ENCODE results near the gene NAV2.

NAV2 gene, protein sequence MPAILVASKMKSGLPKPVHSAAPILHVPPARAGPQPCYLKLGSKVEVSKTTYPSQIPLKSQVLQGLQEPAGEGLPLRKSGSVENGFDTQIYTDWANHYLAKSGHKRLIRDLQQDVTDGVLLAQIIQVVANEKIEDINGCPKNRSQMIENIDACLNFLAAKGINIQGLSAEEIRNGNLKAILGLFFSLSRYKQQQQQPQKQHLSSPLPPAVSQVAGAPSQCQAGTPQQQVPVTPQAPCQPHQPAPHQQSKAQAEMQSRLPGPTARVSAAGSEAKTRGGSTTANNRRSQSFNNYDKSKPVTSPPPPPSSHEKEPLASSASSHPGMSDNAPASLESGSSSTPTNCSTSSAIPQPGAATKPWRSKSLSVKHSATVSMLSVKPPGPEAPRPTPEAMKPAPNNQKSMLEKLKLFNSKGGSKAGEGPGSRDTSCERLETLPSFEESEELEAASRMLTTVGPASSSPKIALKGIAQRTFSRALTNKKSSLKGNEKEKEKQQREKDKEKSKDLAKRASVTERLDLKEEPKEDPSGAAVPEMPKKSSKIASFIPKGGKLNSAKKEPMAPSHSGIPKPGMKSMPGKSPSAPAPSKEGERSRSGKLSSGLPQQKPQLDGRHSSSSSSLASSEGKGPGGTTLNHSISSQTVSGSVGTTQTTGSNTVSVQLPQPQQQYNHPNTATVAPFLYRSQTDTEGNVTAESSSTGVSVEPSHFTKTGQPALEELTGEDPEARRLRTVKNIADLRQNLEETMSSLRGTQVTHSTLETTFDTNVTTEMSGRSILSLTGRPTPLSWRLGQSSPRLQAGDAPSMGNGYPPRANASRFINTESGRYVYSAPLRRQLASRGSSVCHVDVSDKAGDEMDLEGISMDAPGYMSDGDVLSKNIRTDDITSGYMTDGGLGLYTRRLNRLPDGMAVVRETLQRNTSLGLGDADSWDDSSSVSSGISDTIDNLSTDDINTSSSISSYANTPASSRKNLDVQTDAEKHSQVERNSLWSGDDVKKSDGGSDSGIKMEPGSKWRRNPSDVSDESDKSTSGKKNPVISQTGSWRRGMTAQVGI (N-terminal part only)

DNA sequence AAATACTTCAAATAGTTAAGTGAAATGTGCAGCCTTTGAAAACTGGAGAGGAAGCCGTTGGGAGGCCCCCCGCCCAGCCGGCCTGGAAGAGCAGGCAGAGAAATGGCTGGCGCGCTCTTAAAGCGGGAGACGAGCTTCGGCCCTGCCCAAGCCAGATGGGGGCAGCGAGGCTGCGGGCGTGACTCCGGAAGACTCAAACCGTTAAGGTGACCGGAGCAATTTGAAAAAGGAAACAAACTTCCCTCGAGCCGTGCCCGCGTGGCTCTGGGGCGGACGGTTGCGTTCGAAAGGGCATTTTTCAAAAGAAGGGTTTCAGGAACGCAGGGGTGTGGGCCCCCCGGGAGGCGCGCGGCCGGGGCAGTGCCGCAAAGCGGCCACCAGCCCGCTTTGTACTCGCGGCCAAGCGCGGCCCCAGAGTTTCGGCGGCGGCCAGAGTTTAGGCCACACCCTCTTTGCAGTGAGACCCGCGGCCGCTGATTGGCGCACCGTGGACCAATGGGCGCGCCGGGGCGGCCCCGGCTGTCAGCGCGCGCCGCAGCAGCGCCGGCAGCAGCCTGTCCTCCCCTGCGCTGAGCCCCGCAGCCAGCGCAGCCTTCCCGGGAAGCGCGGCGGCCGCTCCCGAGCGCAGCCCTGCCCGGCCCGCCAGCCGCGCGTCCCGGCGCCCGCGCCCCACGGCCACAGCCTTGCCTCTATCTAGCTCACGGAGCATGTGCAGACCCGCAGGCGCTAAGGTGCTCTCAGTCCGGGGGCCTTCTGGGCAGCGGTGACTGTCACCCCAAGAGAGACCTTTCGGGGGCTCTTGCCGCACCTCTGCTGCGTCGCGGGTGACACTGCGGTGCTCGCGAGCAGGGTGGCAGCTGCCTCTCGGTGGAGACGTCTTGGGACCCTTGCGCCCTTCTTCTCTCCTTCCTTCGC, at the start of gene NAV2:
NAV2 (plus strand) TSS at position 557 of the 915 bp plus-strand sequence. CDS start 859 bp downstream, outside the sequence.
- DNase-seq = peak; percentile 79 to 89

DNA sequence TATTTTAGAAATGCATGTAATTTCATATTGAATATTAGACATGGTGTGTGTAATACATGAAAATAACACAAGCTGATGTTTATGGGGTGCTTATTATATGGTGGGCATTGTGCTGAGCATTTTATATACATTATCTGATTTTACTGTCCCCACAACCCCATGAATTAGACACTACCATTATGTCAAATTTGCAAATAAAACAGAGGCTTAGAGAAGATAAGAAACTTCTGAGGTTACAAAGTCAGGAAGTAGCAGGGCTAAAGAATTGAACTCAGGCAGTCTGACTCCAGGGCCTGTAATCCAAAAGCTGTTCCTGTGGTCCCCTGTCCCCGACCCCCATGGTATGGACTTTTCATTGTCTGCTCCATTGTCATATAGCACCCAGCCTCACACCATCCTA, 49.4 kb upstream of the NAV2 start:
- DNase-seq = no peak

- no peak for DNase-seq
Observed at GRCh38 chr11:19664886-19665548, 47.6 kb upstream of the NAV2 start.

DNA sequence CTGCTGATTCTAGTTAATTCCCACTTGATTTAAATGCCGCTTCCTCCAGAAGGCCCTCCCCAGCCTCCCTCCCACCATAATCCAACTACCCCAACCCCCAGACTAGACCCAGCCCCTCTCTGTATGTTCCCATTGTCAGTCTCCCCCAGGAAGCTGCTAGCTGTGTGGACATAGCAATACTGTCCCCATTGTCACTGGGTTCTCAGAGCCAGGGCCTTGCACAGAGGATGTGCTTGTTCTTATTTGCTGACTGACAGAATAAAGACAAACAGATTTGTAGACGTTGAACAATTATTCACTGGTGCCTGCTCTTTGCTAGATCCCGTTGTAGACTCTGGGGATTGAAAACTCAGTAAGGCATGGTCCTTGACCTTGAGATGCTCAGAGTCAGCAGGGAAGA, 45.7 kb upstream of the NAV2 start:
- DNase-seq = peak in 1 of 2 experiments; percentile 9

- no peak for DNase-seq
Observed at GRCh38 chr11:19669511-19669910, 43.1 kb upstream of the NAV2 start.

DNA sequence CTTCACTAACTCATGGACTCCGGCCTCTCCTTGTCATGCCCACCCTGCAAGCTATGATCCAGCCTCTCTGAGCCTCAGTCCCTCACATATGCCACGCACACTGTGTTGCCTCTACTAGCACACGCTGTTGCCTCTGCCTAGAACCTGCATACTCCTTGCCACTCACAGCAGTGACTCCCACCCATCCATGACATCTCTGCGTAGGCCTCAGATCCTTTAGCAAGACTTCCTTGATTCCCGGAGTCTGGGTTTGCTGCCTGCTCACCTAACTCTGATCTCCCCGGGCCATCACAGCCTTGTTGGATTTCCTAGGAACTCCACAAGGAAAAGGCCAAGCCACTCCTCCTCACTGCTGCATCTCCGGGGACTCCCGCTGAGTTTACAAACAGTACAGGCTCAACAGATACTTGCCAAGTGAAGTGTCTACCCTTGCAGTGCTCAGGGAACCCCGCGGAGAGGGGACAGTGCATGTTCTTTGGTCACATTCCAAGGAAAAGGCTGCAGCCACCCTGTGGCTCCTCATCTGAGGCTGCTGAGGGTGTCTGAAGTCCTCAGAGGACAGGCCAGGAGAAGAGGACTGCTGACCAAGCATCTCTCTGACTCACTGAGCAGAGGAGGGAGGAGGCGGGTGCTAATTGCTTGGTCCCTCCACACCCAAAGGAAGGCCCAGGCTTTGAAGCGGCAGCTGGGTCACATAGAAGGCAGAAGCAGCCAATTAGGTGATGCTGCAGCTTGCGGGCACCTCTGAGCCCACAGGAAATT, 42.4 kb upstream of the NAV2 start:
- no peak for DNase-seq

- no peak for DNase-seq
Observed at GRCh38 chr11:19672586-19673206, 39.9 kb upstream of the NAV2 start.

- no peak for DNase-seq
Observed at GRCh38 chr11:19673924-19674729, 38.5 kb upstream of the NAV2 start.

DNA sequence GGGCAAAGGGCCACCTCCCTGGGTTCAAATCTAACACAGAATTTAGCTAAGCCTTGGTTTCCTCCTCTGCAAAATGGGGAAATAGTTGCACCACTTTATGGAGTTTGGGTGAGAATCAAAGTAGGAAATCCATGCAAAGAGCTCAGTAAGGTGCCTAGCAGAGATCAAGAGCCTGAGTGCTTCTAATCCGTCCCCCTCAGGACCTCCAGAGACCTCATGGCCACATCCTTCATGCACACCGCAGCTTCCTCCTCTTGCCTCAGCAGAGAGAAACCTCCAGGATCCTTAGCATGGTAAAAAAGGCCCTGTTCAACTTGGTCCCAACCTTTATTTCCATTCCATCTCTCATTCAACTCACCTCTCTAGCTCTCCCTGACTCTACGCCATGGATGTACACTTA, 37.8 kb upstream of the NAV2 start:
- no peak for DNase-seq

DNA sequence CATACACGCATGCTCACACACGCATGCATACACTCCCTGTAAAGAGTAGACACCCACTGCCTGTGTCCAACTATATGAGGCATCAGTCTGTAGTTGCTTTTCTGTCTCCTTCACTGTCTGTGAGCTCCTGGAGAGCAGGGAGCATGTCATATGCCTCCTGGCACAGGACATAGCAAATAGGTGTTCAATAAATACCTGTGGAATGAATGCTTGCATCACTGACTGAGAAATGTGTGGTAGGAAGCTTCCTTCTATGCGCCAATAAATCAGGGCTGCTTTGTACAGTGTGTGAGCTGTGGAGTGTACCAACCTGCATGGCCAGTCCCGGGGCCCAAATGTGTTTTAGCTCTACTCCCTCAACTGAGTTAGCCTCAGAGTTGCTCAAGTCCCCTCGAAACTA, 37.2 kb upstream of the NAV2 start:
- DNase-seq = no peak

- no peak for DNase-seq
Observed at GRCh38 chr11:19676475-19677380, 35.9 kb upstream of the NAV2 start.

GRCh38 chr11:19677381-19678080, 35.1 kb upstream of the NAV2 start:
- no peak for DNase-seq

GRCh38 chr11:19679952-19680828, 32.4 kb upstream of the NAV2 start:
- no peak for DNase-seq

GRCh38 chr11:19680829-19681368, 31.7 kb upstream of the NAV2 start:
- DNase-seq = no peak

DNA sequence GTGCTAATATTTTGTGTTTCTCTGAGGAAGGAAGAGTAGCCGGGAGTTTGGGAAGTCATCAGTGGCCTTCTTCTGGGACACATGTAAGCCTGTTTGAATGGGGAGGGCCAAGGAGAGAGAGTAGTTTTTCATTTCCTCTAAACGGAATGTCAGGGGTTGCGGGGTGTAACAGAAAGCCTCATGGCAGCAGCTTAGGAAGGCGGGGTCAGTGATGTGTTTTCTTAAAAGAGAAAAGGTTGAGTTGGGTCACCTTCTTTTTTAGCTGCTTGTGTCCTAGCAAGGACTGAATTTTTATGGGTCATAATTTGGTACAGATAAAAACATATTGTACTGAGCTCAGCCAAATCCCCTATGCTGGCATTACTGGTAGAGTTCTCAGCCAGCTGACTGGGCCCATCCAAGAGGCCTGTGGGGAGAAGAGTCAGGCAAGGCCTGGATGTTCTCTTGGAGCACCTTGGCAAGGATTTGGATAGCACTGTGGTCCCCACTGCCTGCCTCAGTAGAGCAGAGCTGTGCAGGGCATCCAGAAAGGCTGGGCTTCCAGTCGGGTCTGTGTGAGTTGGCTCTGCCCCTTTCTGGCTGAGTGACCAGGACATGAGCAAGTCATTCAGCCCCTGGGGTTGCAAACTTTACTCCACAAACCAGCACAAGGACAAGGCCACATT, 29.4 kb upstream of the NAV2 start:
- DNase-seq = no peak

All from NCI-H1930 (cell line).